WTC11 (cell line): ENCODE results near the gene ORM1.

Source experiments
- ATF1 ChIP-seq: sonication (generic); formaldehyde crosslinking; IDR thresholded peaks from 2 replicates; pipeline ENCODE4 v1.8.1; 2023; ENCODE audit warnings: mild to moderate bottlenecking, moderate library complexity, missing genetic modification reagents
- CBFB ChIP-seq: sonication (generic); formaldehyde crosslinking; IDR thresholded peaks from 2 replicates; pipeline ENCODE4 v1.8.1; 2022; ENCODE audit warnings: mild to moderate bottlenecking, low read depth, missing genetic modification reagents
- CREB1 ChIP-seq: sonication (generic); formaldehyde crosslinking; IDR thresholded peaks from 2 replicates; pipeline ENCODE4 v1.8.0; 2023; ENCODE audit warnings: mild to moderate bottlenecking, missing genetic modification reagents
- GTF2I ChIP-seq: fragments of 250-450 bp; sonication (Bioruptor Pico); conservative IDR thresholded peaks from 2 replicates; pipeline ENCODE4 v1.4.0; 2021; ENCODE audit warnings: mild to moderate bottlenecking
- MAX ChIP-seq: sonication (generic); formaldehyde crosslinking; IDR thresholded peaks from 2 replicates; pipeline ENCODE4 v1.8.0; 2022; ENCODE audit warnings: mild to moderate bottlenecking, missing genetic modification reagents
- ZBTB21 ChIP-seq: sonication (generic); formaldehyde crosslinking; IDR thresholded peaks from 2 replicates; pipeline ENCODE4 v1.8.1; 2023; ENCODE audit warnings: mild to moderate bottlenecking, missing genetic modification reagents, borderline replicate concordance
- ZNF121 ChIP-seq: sonication (generic); formaldehyde crosslinking; IDR thresholded peaks from 2 replicates; pipeline ENCODE4 v1.8.0; 2023; ENCODE audit warnings: missing genetic modification reagents
- ZNF263 ChIP-seq: sonication (generic); formaldehyde crosslinking; IDR thresholded peaks from 2 replicates; pipeline ENCODE4 v1.8.1; 2022; ENCODE audit warnings: low read depth, mild to moderate bottlenecking, moderate library complexity, missing genetic modification reagents
- ZNF416 ChIP-seq: fragments of 250-450 bp; sonication (Bioruptor Pico); IDR thresholded peaks from 2 replicates; pipeline ENCODE4 v1.9.0; 2021; ENCODE audit warnings: mild to moderate bottlenecking, inconsistent platforms
- TF ChIP-seq, protein P1 (sequence below): fragments of 200-600 bp; IDR thresholded peaks from 2 replicates; pipeline ENCODE4 v1.8.0; 2022; ENCODE audit warnings: antibody characterized with exemption
- TF ChIP-seq, protein P2 (sequence below): sonication (generic); formaldehyde crosslinking; IDR thresholded peaks from 2 replicates; pipeline ENCODE4 v1.8.0; 2023; ENCODE audit warnings: missing genetic modification reagents
- TF ChIP-seq, protein P3 (sequence below): sonication (generic); formaldehyde crosslinking; IDR thresholded peaks from 2 replicates; pipeline ENCODE4 v1.8.0; 2022; ENCODE audit warnings: missing genetic modification reagents

DNA sequence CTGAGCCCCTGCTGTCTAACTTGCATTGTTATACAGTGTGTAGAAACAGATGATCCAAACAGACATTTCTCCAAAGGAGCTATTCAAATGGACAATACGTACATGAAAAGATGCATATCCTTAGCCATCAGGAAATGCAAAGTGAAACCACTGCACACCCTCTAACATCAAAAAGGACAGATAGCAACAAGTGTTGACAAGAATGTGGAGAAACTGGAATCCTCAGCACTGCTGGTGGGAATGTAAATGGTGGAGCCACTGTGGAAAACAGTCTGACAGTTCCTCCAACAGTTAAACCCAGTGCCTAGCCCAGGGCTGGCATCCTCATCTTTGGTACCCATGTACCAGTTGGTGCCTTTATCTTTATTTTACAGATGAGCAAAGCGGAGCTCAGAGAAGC lies 15.3 kb downstream of the ORM1 start:
- TF ChIP-seq, protein P1, sequence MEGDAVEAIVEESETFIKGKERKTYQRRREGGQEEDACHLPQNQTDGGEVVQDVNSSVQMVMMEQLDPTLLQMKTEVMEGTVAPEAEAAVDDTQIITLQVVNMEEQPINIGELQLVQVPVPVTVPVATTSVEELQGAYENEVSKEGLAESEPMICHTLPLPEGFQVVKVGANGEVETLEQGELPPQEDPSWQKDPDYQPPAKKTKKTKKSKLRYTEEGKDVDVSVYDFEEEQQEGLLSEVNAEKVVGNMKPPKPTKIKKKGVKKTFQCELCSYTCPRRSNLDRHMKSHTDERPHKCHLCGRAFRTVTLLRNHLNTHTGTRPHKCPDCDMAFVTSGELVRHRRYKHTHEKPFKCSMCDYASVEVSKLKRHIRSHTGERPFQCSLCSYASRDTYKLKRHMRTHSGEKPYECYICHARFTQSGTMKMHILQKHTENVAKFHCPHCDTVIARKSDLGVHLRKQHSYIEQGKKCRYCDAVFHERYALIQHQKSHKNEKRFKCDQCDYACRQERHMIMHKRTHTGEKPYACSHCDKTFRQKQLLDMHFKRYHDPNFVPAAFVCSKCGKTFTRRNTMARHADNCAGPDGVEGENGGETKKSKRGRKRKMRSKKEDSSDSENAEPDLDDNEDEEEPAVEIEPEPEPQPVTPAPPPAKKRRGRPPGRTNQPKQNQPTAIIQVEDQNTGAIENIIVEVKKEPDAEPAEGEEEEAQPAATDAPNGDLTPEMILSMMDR = no peak
- TF ChIP-seq ZNF416 (CRISPR knock-in tag) (no peak), ZNF121 (CRISPR knock-in tag) (no peak), CREB1 (no peak), CBFB (CRISPR knock-in tag) (no peak), MAX (CRISPR knock-in tag) (no peak), ZBTB21 (no peak), ZNF263 (CRISPR knock-in tag) (no peak), GTF2I (no peak), ATF1 (CRISPR knock-in tag) (no peak)
- TF ChIP-seq, protein P2, sequence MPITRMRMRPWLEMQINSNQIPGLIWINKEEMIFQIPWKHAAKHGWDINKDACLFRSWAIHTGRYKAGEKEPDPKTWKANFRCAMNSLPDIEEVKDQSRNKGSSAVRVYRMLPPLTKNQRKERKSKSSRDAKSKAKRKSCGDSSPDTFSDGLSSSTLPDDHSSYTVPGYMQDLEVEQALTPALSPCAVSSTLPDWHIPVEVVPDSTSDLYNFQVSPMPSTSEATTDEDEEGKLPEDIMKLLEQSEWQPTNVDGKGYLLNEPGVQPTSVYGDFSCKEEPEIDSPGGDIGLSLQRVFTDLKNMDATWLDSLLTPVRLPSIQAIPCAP (CRISPR knock-in tag) = no peak
- TF ChIP-seq, protein P3, sequence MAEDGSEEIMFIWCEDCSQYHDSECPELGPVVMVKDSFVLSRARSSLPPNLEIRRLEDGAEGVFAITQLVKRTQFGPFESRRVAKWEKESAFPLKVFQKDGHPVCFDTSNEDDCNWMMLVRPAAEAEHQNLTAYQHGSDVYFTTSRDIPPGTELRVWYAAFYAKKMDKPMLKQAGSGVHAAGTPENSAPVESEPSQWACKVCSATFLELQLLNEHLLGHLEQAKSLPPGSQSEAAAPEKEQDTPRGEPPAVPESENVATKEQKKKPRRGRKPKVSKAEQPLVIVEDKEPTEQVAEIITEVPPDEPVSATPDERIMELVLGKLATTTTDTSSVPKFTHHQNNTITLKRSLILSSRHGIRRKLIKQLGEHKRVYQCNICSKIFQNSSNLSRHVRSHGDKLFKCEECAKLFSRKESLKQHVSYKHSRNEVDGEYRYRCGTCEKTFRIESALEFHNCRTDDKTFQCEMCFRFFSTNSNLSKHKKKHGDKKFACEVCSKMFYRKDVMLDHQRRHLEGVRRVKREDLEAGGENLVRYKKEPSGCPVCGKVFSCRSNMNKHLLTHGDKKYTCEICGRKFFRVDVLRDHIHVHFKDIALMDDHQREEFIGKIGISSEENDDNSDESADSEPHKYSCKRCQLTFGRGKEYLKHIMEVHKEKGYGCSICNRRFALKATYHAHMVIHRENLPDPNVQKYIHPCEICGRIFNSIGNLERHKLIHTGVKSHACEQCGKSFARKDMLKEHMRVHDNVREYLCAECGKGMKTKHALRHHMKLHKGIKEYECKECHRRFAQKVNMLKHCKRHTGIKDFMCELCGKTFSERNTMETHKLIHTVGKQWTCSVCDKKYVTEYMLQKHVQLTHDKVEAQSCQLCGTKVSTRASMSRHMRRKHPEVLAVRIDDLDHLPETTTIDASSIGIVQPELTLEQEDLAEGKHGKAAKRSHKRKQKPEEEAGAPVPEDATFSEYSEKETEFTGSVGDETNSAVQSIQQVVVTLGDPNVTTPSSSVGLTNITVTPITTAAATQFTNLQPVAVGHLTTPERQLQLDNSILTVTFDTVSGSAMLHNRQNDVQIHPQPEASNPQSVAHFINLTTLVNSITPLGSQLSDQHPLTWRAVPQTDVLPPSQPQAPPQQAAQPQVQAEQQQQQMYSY (CRISPR knock-in tag) = no peak
